SKM-1 (cell line): ENCODE measurements around the gene ATP1A4.
"Not testable (repeated sequence)": the region's sequence is repeated elsewhere in the genome, so short reads cannot be mapped to it uniquely, and the experiment has no call there.

Experiments
- DNase-seq: peaks from one replicate; lab custom pipeline; 2025; ENCODE audit not compliant: unreplicated experiment; lab: John Stamatoyannopoulos, UW

The ATP1A4 gene

DNA sequence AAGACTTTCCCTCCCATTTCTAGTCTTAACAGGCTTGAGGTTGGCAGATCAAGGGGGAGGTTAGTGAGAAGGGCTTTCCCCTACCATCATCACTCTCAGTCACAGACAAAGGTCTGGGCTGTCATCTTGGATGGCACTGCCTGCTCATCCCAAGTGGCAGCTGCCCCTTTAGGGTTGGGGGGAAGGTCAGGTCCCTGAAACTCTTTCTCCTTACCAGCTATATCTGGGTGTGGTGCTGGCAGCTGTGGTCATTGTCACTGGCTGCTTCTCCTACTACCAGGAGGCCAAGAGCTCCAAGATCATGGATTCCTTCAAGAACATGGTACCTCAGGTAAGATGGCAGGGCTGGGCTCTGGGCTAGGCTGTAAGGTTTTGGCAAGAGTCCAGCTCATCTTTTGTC, 27.7 kb upstream of the ATP1A4 start:
- no peak for DNase-seq

DNA sequence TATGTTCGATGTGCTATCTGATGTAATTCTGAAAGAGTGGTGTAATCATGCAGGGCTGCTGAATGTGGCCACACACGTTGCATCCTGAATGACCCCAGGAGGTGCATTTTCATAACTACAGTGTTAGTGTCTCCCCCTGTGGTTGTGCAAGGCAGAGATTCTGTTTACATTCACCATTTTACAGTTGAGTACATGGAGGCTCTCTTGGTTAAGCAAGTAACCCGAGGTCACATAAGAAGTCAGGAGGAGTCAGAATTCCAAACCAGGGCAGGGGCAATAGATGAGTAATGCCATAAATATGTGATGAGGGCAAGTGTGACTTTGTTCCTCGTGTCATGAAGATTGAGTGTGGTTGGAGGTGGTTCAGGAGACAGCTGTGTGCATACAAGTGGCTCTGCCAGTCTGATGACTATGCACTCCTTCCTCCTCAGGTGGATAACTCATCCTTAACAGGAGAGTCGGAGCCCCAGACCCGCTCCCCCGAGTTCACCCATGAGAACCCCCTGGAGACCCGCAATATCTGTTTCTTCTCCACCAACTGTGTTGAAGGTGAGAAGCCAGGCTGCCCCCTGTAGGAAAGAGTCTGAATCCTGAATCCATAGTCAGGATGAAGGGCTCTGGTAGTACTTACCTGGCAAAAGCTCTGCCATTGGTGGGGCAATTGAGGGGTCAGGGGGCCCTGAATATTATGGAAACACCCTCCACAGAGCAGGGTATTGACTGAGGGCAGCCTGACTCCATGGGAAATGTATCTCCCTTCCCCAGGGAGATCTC, 26.5 kb upstream of the ATP1A4 start:
- no peak for DNase-seq

DNA sequence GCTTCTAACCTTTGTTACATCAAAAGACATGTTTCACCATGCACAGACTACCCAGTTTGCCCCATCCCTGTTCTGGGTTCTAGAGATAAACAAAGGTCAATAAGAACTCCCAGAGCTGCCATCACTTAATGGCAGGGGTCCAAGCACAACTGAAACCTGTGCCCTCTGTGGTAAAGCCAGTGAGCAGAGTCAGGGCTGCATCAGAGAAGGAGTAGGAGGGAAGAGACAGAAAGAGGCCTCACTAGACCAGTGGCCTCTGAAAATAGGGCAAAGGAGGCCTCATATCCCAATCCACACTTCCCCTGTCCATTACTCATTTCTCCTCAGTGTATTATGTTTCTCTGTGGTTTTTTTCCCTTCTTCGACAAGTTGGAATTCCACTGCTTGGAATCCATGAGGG, 25.7 kb upstream of the ATP1A4 start:
- DNase-seq, result no peak

DNA sequence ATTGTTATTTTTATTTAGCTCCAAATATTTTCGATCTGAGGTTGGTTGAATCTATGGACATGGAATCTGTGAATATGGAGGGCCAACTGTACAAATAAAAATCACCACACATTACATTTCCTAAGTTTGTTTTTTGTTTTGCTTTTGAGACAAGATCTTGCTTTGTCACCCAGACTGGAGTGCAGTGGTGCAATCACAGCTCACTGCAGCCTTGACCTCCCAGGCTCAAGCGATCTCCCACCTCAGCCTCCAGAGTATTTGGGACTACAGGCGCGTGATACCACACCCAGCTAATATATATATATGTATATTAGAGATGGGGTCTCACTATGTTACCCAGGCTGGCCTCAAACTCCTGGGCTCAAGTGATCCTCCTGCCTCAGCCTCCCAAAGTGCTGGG, 25.1 kb upstream of the ATP1A4 start:
- DNase-seq, result not testable (repeated sequence)

DNA sequence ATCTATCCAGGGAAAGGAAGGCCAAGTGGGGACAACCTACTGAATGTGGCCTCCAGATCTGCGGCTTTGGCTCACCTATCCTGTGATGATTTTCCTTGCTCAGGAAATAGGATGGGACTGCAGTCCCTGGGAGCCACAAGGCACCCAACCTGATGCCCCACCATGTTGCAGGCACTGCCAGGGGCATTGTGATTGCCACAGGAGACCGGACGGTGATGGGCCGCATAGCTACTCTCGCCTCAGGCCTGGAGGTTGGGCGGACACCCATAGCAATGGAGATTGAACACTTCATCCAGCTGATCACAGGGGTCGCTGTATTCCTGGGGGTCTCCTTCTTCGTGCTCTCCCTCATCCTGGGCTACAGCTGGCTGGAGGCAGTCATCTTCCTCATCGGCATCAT, 24.0 kb upstream of the ATP1A4 start:
- DNase-seq, result no peak

DNA sequence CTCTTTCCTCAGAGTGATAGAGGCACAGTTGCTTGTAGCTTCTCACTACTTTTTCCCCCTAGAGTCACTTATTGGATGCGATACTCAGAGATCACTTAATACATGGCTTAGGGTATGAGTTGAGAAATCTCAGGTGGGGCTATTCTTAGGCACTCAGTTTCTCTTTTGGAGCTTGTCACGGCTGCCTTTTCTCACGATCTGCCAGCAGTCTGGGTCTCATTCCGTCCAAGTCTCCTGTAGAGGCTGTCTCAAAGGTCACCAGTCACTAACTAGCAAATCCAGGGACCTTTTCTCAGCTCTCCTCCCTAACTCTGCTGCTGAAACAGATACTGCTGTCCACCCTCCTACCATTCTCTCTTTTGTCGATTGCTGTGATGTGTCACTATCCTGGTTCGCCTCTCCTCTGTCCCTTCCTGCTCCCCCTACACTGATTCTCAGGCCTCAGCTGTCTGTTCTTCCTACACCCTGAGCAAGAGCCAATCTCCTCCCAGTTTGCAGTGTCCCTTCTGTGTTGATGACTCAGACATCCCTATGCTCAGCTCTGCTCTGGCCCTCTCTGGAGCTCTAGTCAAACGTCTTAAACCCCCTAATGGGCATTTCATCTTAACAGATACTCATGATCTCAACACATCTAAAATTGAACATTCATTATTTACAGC, 23.4 kb upstream of the ATP1A4 start:
- DNase-seq, result no peak

DNA sequence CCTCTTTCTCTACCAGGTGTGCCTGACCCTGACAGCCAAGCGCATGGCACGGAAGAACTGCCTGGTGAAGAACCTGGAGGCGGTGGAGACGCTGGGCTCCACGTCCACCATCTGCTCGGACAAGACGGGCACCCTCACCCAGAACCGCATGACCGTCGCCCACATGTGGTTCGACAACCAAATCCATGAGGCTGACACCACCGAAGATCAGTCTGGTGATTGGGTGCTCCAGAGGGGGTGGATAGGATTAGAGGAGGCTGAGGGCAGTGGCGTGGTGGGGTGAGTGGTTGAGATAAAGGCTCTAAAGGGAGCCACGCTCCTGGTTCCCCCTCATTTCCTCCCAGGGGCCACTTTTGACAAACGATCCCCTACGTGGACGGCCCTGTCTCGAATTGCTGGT, 22.8 kb upstream of the ATP1A4 start:
- no peak for DNase-seq

DNA sequence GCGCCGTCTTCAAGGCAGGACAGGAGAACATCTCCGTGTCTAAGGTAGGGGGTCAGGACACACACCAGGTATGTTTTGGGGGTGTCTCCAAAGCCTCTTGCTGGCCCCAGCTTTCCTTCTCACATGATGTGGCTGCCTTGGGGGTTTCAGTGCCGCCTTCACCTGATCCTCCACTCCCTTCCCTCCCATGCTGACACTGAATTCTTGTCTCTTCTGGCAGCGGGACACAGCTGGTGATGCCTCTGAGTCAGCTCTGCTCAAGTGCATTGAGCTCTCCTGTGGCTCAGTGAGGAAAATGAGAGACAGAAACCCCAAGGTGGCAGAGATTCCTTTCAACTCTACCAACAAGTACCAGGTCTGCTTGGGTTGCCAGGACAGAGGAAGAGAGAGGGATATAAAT, 22.4 kb upstream of the ATP1A4 start:
- DNase-seq, result no peak

DNA sequence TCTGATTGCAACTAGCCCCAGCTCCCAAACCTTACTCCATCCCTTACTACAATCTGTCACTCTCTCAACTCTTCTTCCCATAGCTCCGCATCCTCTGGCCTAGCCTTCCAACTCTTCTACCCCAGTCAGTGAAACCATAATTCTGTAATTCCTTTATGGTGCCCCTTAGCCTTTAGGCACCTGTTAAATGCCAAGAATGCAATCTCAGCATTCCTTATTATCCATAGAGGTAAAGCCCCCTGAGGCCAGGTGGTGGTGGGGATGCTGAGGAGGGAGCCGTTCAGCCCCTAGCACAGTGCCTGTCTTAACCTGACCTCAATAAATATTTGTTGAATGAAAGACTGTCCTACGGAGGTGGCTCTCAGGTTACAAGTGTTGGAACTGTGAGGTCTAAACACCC, 21.8 kb upstream of the ATP1A4 start:
- DNase-seq, result no peak

DNA sequence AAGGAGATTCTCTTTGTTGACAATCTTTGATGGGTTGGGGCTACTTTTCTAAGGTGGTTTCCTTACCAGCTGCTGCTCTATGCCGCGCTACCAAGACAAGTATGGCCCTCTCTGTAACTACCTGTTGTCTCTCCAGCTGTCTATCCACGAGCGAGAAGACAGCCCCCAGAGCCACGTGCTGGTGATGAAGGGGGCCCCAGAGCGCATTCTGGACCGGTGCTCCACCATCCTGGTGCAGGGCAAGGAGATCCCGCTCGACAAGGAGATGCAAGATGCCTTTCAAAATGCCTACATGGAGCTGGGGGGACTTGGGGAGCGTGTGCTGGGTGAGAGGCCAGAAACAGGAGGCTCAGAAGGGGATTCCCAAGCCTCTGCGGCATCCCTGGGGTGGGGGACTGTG, 21.4 kb upstream of the ATP1A4 start:
- no peak for DNase-seq

DNA sequence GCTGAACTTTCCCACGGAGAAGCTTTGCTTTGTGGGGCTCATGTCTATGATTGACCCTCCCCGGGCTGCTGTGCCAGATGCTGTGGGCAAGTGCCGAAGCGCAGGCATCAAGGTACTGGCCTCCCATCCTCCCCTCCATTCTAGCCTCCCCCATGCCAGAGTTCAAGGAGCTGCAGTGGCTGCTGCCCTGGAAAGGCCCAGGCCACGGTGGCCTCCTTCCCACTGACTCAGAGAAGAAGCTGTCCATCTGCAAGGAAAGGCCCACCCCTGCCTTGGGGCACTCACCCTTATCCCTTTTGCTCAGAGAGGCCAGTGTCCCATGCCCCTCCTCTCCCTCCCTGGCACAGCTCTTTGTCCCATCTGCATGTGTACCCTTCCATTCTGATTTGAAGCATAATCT, 20.9 kb upstream of the ATP1A4 start:
- no peak for DNase-seq

DNA sequence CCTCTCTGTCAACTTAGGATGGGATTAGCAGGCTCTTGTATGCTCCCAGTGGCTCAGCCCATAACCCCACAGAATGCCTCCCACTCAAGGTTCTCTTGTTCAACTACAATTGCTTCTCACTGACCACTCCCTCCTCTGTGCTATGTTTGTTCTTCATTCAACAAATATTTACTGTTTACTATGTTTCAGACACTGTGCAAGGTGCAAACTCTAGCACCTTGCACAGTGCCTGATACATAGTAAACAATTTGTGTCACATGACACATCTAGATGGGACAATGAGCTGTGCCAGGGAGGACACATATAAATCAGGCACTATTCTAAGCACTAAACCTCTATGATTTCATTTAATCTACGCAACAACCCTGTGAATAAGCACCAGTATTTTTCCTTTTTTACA, 20.5 kb upstream of the ATP1A4 start:
- DNase-seq, result no peak

DNA sequence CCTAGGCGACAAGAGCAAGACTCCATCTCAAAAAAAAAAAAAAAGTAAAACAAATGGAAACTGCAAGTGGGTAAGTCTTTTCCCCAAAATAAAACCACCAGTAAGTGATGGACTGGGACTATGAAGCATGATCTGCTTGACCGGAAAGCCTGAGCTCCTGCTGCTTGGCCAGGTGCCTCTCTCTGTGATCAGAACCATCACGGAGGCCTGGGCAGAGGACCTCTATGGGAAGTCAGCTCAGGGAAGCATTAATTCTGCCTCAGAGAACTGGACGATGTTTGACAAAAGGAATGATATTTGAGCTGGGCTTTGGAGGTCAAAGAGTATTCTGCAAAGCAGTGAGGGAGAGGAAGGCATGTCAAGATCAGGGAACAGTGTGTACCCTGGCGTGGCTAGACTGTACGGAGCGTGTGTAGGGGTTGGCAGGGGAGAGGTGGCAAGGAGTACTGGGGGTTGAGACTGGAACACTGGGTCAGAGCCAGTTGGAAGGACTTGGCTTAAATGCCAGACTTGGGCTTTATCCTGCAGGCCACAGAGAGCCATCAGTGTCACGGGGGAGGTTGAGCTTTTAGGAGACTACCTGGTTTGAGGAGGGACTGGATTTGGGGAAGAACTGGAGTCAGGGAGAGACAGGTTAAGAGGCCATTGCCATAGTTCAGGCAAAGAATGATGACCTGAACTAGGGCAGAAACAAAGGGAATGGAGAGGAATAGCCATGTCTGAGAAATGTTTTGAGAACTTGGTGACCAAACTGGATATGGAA, 19.4 kb upstream of the ATP1A4 start:
- no peak for DNase-seq

DNA sequence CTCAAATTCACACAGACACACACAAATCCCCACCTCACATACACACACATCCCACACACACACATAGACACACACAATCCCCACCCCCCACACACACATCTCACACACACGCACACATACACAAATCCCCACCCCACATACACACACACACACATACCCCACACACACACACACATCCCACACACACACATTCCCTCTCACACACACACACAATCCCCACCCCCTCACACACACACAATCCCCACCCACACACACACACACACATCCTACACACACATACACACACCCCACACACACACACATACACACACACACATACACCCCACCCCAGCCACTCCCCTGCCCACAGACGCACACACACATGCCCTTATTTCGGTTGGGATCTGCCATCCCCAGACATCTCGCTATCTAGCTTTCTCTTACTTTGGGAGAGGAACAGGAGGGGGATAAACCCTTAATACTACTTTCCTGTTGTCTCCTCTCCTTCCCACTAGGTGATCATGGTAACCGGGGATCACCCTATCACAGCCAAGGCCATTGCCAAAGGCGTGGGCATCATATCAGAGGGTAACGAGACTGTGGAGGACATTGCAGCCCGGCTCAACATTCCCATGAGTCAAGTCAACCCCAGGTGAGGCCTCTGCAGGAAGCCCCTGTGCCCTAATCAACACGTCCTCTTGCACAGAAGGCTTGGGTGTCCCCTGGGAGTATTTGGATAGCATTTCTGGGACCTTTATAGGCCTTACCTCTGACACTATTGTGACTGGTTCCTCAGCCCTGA, 17.2 kb upstream of the ATP1A4 start:
- no peak for DNase-seq

DNA sequence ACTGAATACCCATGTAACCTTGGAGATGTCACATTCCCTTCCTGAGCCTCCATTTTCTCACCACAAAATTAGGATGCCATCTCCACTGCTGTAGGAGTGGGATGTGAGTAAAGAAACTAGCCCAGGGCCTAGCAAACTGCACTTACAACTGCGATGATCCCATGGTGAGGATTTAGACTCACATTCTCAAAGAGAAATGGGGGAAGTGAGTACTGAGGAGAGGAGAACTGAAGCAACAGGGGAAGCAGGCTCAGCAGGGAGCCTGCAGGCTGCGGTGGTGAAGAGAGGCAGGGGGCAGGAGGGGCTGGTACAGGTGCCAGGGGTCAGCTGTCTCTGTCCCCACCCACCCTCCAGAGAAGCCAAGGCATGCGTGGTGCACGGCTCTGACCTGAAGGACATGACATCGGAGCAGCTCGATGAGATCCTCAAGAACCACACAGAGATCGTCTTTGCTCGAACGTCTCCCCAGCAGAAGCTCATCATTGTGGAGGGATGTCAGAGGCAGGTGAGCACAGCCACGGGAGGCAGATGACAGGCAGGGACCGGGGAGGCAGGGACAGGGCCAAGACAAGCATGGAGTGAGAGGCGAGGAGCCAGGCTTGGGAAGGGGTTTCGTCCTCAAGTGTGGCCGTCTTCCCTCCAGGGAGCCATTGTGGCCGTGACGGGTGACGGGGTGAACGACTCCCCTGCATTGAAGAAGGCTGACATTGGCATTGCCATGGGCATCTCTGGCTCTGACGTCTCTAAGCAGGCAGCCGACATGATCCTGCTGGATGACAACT, 16.4 kb upstream of the ATP1A4 start:
- DNase-seq, result no peak

DNA sequence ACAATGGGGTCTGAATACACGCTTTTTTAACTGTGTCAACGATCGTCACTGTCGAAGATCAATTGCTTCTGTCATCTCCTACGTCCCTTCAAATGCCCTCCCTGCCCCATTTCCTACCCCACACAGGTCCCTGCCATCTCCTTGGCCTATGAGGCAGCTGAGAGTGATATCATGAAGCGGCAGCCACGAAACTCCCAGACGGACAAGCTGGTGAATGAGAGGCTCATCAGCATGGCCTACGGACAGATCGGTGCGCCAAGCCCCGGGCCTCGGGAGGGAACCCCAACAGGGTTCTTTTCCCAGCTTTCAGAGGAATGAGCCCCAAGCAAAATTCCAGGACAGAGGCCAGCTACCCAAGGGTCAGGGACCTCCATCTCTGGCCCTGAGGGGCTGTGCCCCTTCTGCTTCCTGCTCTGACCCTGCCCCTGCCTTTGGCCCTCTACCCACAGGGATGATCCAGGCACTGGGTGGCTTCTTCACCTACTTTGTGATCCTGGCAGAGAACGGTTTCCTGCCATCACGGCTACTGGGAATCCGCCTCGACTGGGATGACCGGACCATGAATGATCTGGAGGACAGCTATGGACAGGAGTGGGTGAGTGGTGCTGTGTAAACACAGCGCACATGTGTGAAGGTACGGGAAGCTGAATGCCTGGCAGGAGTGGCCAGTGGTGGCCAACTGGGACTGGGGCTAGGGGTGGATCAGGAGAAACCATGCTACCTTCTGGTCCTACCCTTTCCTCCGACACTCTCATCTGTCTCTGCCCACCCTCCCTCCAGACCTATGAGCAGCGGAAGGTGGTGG, 15.1 kb upstream of the ATP1A4 start:
- DNase-seq, result no peak

DNA sequence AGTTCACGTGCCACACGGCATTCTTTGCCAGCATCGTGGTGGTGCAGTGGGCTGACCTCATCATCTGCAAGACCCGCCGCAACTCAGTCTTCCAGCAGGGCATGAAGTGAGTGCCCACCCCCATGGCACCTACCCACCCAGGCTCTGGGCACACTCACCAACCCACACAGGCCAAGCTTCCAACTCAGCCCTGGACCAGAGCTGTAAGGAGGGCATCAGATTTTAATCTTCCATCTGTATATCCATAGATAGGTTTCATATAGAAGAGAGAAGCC, 14.5 kb upstream of the ATP1A4 start:
- DNase-seq, result no peak

DNA sequence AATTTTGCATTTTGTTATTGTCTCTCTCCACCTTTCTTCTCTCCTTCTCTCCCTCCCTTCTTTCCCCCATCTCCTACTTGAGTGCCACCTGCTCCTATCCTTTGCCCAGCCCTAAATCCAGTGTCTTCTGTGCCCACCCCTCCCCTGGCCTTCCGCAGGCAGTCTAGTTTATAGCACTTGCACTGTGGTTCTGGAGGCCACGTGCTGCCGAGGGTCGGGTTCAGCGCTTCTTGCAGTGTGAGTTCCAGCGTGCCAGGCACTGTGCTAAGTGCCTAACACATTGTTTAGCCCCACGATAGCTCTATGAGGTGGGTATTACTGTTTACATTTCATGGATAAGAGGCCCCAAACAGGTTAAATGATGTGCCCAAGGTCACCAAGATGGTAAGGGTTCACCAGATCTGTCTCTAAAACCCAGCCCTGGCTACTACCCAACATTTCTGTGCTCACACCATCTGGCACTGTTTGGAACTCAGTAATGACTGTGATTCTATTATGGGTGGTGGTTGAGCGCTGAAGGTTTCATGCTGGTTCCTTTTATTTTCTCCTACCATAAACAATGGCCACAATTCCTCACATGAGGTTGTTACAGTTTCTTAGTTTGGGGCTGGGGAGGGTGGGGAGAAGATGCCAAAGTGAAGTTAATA, 14.1 kb upstream of the ATP1A4 start:
- DNase-seq, result no peak

DNA sequence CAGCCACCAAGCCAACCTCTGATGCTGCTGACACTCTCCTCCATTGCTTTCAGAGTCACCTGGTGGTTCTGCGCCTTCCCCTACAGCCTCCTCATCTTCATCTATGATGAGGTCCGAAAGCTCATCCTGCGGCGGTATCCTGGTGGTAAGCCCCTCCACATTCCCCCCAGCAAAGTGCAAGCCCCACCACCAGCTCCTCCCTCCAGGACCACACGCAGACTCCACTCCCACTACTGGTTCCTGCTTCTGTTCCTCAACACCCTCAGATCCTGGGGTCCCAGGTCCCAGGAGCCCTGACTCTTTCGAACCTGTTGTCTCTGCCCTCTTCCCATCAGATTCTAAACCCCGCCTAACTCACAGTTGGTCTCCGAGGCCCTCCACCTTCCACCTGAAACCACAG, 11.6 kb upstream of the ATP1A4 start:
- no peak for DNase-seq

DNA sequence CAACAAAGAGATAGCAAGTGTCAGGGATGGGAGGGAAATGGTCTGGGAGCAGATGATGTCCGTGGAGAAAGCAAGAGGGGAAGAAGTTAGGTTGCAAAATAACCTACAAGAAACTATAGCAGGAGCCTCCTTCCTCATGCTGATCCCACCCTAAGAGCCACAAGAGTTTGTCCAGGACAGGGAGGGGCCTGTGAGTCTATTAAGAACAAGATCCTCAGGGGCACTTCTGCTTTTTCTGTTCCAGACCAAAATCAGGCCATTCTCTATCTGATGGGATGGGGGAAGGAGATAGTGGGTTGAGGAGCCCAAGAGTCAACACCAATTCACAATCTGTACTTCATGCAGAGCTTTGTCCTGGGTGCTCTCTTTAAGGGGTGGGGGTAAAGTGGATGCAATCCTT, 7.7 kb upstream of the ATP1A4 start:
- peak; percentile 92 for DNase-seq
